Measurements from ENCODE around the gene ANKRD13A.
A peak's percentile ranks its signal among the peaks of the same experiment; 100 is the strongest.
"Not testable (repeated sequence)": the region's sequence is repeated elsewhere in the genome, so short reads cannot be mapped to it uniquely, and the experiment has no call there.

Gene ANKRD13A

DNA sequence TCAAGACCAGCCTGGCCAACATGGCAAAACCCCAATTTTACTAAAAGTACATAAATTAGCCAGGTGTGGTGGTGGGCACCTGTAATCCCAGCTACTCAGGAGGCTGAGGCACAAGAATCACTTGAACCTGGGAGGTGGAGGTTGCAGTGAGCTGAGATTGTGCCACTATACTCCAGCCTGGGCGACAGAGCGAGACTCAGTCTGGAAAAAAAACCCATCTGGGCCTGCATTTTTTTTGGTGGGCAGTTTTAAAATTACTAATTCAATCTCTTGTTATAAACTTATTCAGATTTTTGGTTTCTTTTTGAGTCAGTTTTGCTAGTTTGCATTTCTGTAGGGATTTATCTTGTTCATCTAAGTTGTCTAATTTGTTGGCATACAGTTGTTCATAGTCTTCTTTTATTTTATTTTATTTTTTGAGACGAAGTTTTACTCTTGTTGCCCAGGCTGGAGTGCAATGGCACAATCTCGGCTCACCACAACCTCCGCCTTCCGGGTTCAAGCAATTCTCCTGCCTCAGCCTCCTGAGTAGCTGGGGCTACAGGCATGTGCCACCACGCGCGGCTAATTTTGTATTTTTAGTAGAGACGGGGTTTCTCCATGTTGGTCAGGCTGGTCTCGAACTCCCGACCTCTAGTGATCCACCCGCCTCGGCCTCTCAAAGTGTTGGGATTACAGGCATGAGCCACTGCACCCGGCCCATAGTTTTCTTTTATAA, 9.6 kb downstream of the ANKRD13A start:
- DNase-seq, result peak; percentile 26

DNA sequence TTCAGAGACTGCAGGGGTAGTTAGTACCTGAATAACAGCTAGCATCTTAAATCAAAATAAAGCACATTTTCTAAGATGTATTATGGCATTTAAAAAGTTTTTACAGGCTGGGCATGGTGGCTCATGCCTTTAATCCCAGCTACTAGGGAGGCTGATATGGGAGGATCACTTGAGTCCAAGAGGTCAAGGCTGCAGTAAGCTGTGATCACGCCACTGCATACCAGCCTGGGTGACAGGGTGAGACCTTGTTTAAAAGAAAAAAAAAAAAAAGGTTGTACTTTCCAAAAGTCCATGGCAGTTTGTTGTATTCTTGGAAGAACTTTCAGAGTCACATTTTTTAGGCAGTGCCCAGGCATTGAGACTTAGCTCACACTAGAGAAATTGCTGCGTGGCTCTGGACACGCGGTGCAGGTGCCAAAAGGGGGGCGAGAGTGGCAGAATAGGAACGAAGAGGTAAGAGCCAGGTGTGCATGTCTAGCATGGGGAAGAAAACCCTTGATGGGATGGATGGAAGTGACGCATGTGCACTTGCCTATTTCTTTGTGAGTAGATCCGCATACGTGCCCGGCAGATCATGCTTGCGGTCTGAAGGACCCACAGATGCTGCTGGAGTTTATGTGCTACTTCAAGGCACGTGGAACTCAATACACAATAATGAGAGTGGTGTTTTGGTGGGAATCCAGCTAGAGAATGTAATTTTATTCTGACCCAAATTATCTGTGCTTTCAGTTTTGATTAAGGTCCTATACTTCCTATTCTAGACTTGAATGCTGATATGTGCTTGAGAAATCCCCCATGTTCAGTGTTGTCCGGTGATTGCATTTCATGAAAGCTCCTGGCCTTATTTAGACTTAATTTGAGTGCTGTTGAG, 11.9 kb downstream of the ANKRD13A start:
- DNase-seq, result no peak

DNA sequence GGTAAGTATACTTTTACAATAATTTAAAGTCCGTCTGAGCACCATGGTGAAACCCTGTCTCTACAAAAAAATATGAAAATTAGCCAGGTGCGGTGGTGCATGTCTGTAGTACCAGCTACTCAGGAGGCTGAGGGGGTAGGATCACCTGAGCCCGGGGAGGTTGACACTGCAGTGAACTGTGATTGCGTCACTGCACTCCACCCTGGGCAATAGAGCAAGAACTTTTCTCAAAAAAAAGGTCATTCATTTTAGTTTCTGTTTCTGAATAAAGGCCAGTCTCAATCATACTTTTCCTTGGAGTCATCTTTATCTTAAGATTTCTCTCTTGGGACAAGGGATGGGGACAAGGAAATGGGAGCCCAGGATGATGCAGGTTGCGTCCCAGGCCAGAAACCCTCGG, 12.9 kb downstream of the ANKRD13A start:
- no peak for DNase-seq

DNA sequence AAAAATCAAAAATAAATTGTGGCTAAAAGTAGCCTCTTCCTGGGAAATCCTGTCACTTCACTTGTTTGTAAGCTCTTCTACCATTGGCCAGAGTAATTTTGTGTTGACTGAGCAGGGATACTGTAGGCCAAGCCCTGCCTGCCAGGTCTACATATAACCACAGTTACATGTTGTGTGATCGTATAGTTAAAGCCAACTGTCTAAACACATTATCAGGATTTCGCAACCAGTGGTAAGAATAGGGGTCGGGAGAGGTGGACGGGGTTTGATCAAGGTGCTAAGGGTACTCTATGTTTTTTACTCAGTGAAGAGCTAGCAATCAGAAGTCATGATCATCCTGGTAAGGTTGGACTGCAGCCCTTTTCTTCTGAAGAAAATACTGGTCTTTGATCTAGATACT, 13.4 kb downstream of the ANKRD13A start:
- DNase-seq, result no peak

DNA sequence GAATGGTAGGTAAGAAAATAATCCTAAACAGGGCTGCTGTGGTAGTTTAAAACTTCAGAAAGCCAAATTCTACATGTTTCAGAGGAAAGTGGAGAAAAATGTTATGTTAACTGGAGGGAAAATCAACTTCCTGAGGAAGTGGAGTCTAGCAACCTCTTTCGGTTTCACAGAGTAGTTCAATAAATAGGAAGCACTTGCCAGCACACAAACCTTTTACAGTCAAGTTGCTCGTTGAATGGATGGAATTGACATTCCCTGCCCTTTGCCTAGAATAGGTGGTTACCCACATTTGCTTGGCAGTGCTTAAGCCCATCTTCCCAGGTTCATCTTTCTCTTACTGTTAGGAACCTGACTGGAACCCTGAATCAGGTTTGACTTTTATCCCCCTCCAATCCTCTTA, 15.9 kb downstream of the ANKRD13A start:
- DNase-seq, result no peak

DNA sequence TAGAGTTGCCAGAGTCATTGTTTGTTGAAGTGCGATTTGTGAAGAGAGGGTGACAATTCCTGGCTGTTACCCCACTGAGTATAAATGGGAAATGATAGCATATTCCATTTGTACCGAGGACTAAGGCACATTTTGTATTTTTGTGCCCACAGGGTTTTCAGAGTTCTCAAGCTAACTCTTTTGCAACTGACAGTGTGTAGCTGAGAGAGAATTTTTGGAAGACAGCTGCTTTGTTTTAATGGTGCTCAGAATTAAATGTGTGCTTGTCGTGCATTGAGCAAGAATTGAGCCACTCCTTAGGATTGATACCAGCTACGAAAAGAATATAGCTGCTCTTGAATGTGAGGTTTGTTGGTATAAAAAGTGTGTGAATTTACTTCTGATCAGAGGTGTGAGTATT, 21.7 kb downstream of the ANKRD13A start:
- no peak for DNase-seq

DNA sequence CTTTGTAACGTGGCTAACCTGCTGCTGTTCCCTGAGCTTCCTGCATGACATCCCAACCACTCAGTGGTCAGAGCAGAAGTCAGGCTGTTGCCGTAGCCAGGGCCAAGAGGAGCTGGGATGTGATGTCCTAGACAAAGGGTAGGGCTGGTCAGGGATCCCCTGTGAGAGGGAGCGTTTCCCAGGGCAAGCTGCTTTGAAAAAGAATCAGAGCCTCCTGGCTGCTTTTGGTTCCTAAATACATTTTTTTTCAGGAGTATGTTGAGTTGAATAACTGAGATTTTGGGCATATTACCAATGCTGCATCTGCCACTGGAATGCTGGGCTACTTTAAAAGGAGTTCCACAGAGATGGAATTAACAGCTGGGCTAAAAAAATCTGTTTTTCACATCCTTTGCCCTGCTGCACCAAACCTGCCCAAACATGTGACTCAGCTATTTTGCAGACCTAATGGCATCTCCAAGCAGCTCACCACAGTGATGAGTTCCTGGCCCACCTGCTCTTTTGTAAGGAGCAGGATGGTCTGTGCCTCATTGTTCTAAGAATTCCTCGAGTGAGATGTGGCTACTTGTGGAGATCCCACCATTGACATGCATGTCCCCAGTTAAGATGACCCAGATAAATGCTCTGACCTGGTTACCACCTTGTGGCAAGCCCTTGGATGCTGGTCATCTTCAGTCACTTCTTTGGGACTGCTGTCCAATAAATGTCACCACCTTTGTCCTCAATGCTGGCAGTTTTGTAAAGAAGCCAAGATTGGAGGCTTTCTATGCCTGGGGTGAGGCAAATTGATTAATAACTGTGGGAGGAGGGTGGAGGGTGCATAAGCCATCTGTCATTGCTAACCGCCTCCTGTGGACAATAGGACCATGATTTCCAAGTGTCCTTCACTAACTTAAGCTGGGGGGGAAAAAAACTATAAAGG, 24.1 kb downstream of the ANKRD13A start:
- DNase-seq, result no peak

DNA sequence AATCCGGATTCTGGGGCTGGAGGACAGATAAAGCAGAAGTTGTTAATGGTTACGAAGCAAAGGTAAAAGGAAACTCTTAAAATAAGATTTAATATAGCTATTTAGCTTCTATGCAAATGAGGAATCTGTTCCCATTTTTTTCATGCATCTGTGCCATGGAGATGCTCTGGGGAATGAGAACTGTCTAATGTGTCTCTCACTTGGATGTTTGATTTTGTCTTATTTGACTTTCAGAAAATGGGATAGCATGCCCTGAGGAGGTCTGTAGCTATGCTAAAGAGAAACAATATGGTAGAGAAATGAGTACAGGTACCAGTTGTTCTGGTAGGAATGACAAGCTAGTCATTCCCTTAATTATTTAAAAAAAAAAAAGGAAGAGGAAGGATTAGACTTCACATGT, 24.8 kb downstream of the ANKRD13A start:
- DNase-seq, result no peak

DNA sequence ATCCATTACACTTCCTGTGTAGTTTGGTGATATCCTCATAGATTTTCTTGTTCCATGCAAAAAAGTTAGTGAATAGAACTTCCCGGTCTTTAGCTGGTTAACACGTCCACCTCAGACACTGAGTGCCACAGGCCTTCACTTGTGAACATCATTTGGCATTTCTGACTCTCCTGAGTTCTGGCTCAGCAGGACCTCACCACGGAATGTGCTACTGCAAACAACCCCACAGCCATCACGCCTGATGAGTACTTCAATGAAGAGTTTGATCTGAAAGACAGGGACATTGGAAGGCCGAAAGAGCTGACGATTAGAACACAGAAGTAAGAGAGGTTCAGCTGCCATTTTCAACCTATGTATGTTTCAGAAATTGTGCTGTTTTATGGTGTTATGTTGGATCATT, 29.1 kb downstream of the ANKRD13A start:
- no peak for DNase-seq

DNA sequence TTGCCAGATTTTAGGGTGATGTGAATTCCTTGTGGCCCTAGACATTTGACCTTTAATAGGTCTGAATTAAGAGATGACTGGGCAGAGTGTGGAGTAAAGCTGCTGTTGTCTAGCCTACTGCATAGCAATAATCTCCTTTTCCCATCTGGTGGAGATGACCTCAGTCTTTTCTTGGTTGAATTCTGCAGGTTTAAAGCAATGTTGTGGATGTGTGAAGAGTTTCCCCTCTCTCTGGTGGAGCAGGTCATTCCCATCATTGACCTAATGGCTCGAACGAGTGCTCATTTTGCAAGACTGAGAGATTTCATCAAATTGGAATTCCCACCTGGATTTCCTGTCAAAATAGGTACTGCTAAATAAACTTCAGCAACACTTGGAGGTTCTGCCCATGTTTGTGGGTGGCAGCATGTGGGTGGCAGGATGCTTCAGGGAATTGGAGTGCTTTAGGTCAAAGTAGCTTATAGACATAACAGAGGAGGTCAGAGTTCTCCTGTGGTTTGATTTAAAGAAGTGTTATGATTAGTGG, 30.1 kb downstream of the ANKRD13A start:
- DNase-seq, result no peak

DNA sequence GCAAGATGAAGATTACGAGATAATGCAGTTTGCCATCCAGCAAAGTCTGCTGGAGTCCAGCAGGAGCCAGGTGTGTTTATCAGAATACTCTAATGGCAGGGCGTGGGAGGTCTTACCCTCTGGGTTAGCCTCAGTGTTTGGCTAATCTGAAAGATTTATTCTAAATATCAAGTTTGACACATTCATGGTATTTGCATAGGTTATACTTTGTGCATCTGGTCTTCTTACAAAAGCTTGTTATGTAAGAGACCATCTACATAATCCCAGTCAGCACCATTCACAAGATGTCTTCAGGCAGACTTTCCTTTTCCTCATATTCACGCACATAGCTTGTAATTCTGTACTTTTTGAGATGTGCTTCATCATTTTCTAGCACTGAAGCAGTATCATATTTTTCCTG, 34.7 kb downstream of the ANKRD13A start:
- DNase-seq, result no peak

DNA sequence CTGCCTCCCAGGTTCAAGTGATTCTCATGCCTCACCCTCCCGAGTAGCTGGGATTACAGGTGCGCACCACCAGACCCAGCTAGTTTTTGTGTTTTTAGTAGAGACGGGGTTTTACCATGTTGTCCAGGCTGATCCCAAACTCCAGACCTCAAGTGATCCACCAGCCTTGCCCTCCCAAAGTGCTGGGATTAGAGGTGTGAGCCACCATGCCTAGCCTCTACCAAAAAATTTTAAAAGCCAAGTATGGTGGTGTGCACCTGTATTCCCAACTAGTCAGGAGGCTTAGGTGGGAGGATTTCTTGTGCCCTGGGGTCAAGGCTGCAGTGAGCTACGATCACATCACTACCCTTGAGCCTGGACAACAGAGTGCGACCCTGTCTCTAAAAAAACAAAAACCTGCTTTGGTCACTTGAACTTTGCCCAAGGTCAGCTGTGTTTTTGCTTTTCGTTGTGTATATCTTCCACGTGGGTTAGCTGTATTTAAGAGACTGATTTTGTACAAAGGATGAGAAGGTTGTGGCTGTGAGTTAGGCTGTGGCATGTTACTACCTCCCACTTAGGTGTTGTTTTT, 36.4 kb downstream of the ANKRD13A start:
- DNase-seq, result no peak

DNA sequence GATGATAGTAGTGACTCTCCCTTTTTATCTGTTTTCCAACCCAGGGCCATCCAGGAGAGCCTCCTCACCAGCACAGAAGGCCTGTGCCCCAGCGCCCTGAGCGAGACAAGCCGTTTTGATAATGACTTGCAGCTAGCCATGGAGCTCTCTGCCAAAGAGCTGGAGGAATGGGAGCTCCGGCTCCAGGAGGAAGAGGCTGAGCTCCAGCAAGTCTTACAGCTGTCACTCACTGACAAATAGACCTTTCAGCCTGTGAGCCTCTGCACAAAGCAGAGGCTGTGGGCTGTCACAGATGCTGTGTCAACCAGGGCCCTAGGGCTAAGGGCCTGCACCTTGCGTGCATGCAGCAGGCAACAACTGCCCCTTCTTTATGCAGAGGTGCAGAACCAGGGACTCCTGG, 38.1 kb downstream of the ANKRD13A start:
- no peak for DNase-seq

DNA sequence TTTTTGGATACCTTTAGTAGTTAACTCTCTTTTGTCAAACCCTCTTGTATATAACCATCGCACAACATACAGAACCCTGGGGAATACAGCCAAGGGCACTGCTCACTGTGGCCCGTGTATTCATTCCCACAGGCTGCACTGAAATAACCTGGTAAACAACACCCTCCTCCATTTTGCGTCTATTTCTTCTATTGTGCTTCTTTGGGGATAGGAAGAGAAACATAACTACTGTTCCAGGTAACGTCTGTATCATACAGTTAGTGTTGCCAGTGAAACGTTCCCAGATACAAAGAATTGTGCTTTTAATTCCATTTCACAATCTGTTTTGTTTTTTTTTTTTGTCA, 39.5 kb downstream of the ANKRD13A start:
- no peak for DNase-seq

DNA sequence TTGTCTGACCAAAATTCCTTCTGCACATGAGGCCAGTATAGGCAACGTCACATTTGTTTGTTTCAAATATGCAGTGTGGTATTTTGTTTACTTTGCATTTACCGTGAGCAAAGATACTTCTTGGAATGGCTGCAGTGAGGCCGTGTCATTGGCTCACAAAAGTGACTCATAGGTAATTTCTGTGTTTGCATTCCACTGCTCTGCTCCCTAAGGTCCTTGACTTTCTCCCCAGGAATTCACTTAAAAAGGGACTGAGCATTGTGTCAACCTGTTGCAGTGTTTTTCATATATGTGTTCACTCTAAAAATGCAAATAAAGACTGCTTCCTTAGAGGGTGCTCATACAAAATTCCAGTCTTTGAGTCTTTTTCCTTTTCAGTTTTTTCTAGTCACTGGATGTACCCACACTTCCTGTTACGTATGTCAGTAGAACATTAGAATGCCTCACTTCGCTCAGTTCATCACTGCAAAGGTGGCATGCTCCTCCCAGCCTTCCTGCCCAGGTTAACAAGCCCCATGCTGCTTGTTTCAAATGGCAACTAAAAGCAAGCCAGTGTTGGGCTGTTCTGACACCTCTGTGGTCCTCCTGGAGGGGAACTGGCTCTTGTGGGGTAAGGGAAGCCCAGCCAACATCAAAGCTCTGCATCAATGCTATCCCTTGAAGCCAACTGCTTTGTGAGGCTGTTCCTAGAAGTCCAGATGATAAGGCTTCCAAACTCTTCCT, 40.0 kb downstream of the ANKRD13A start:
- peak; percentile 17 for DNase-seq

DNA sequence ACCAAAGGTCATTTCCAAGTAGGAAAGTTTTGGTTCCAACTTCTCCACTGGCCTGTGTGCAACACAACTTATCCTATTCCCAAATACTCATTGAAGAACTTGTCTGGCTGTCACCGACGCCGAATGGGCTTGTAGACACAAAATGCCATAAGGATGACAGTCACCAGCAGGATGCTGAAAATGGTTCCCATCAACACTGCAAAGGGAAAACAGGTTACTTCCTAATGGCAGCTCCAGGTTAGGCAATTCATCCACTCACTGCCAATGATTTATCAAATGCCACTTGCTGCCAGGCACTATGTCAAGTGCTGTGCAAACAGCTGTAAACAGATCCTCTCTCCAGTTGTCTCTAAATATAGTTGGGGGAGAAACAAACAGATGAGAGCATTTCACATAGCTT, 43.0 kb downstream of the ANKRD13A start:
- DNase-seq, result no peak

DNA sequence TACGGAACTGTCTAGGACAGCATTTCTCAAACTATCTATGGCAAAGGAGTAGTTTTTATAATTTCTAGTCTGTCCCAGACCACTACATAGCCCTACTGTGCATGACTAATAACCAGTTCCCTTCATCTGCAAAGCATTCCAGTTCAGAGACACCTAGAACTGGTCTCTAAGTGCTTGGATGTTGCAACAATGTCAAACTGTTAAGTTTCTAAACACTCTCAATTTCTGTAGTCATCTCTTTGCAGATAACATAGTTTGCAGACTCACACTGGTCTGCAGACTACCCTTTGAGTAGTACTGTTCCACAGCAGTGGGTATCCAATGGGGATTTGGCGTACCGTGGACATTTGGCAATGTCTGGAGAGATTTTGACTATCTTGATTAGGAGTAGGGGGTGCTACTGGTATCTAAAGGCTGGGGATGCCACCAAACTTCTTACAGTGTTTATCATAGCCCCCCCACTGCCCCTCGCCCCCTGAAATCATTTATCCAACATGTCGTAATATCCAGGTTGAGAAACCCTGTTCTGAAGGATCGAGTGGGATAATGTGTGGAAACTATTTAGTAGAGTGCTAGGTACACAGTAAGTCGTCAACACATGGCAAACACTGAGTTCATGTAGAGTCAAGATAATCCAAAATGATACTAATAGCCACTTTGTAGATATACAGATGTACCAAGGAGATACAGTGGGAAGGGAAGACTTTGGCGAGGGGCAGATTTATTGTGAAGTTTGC, 47.4 kb downstream of the ANKRD13A start:
- no peak for DNase-seq

DNA sequence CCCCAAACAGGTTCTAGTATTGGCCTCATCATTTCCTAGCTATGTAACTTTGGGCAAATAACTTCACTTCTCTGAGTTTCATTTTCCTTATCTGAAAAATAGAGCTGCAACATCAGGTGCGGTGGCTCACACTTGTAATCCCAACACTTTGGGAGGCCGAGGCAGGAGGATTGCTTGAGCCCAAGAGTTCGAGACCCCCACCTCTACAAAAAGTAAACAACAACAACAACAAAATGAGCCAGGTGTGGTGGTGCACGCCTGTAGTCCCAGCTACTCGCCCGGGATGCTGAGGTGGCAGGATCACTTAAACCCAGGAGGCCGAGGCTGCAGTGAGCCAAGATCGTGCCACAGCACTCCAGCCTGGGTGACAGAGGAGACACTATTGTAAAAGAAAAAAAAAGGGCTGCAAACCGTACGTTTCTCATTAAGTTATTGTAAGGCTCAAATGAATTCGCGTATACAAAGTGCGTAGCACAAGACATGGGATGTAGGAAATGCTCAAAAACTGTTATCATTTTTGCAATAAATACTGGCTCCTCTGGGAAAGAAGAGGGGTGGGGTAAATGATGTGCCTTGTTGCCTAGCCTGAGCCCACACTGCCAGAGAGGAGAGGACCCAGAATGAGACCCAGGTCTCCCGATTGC, 48.2 kb downstream of the ANKRD13A start:
- DNase-seq, result no peak

DNA sequence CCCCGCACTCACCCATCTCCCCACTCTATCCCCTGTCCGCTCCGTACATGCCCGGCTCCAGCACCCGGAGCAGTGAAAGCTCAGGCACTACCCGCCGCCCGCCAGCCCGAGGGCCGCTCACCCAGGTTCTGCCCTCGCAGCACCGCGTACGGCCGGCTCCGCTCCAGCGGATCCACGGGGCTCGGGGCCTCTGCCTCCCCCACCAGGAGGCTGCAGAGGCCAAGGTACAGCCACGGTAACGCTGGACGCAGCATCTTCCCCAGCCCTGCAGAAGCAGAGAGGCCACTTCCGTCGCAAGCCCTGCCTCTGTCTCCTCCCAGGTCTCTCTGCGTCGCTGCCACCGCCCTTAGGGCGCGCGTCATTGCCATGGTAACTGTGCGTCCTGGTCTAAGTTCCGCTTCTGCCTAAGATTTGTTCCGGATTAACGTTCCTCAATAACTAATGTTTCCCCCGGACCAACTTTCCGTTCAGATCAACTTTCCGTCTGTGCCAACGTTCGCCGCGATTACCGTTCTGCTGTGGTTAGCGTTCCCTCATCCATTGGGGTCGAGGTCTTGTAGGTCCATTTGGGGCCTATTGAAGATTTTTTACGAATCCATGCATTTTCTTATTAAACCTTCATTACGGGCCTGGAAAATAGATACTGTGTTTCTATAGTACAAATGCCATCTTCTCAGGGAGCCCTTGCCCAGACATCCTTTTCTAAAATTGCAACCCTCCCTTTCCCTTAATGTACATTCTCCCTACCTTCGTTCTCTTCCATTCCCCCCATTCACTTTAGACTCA, 49.2 kb downstream of the ANKRD13A start, which contains the start of gene C12orf76:
Gene C12orf76 (minus strand): TSS at position 281 of the 786 bp plus-strand sequence. CDS start 27 bp downstream, at position 254.
- peak; percentile 89 for DNase-seq

DNA sequence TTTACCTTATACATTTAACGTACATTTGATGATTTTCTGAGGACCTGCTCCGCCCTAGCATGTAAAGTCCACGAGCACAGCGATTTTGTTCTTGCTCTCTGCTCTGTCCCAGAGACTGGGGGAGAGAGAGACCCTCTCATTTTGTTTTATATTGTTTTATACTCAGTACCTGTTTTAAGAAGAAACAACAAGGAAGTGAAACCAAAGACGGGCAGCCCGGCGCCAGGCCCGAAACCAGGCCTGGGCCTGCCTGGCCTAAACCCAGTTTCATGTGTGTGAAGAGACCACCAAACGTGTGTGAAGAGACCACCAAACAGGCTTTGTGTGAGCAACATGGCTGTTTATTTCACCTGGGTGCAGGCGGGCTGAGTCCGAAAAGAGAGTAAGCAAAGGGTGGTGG, 49.8 kb downstream of the ANKRD13A start:
- not testable (repeated sequence) for DNase-seq

All from activated naive CD4-positive, alpha-beta T cell treated with anti-CD3 and anti-CD28 coated beads, Interleukin-2, amount 50 U/mL, for 16 hours (primary cell).